ENCODE measurements around the gene DIDO1. TPM values are rescaled to one million over a fixed set of nuclear protein-coding genes. Genes with fewer than 3 reads are reported as not detected.
"Not testable (repeated sequence)": the region's sequence is repeated elsewhere in the genome, so short reads cannot be mapped to it uniquely, and the experiment has no call there.

DIDO1 gene
- total RNA-seq, 4 donors from 2014 or later, result 40.6 to 64.4 (median 54.1) TPM

DNA sequence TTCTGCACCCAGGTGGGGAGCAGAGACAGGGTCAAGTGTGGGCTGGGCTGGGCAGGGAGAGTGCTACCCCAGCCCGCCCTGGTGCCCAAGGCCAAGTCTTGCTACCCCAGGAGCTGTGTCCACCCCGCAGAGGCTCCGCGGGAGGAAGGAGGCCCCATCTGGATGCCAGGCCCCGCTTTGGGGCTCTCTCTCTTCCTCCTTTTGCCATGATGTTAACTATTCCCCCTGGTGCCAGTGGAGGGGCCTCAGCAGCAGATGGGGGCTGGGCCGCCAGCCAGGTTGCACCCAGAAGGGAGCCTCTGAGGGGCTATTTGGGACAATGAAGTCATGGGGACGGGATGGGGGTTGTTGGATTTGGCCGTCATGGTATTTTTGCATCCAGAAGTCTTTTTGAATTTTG is 35.5 kb upstream of the DIDO1 start:
- no peak for TF ChIP-seq CTCF (IDR thresholded peaks at IDR 0.05)
- ATAC-seq (ENCODE audit: low FRiP score), result no peak

GRCh38 chr20:62961310-62961783 is 35.0 kb upstream of the DIDO1 start:
- no peak for ATAC-seq (ENCODE audit: low FRiP score)
- no peak for DNase-seq (ENCODE audit: low spot score)
- TF ChIP-seq CTCF (IDR thresholded peaks at IDR 0.05), result no peak

More for the DNA sequence above, 35.5 kb upstream of the DIDO1 start:
- DNase-seq (ENCODE audit: low spot score), result no peak

- ATAC-seq (ENCODE audit: low FRiP score); DNase-seq (ENCODE audit: low spot score): not testable (repeated sequence)
Observed at GRCh38 chr20:62960446-62961309, 34.4 kb upstream of the DIDO1 start.

GRCh38 chr20:62959998-62960436 is 33.7 kb upstream of the DIDO1 start:
- ATAC-seq (ENCODE audit: low FRiP score) (no peak), DNase-seq (ENCODE audit: low spot score) (no peak)
- TF ChIP-seq CTCF (IDR thresholded peaks at IDR 0.05), result no peak

DNA sequence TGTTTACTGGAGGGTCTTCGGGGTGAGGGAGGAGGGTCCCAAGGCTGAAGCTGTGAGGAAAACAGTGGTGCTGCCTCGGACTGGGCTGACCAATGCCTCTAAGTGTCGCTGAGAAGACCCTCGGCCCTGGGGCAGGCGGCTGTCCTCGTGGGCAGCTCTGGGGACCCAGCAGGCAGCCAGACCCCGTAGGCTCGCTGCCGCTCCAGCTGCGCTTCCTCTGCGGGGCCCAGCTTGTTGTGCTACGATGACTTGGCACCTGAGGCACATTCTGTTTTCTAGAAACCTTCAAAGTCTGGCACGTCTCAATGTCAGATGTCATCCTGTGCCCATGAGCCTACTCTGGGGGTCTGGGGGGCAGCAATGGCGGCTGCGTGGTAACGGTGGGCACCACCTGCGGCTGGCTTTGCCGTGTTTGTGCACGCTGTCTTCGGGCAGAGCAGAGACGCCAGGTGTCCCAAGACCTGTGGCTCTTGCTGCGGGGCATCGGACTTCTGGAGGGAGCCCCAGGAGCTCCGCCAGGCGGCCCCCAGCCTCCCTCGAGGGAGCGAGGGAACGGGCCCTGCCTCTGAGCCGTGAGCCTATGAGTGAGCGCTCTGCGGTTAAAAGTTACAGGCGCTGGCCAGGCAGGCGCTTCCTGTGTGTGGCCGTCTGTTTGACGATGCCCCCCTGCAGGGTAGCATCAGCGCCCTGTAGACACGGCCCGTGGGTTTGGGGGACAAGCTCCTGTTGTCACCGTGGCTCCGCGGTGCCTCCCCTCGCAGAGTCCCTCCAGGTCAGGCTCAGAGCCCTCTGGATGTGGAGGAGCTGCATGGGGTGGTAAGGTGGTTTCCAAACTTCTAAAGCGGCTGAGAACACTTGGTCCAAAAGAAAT is 33.0 kb upstream of the DIDO1 start:
- ATAC-seq (ENCODE audit: low FRiP score) (no peak), DNase-seq (ENCODE audit: low spot score) (no peak)
- no peak for TF ChIP-seq CTCF (IDR thresholded peaks at IDR 0.05)

- DNase-seq (ENCODE audit: low spot score) (no peak), ATAC-seq (ENCODE audit: low FRiP score) (no peak)
- TF ChIP-seq CTCF (IDR thresholded peaks at IDR 0.05), result no peak
Observed at GRCh38 chr20:62958388-62959100, 32.2 kb upstream of the DIDO1 start.
